Measurements from ENCODE around the gene BIRC7.
A peak's percentile ranks its signal among the peaks of the same experiment; 100 is the strongest.

Gene BIRC7

GRCh38 chr20:63194797-63195173 lies 40.9 kb upstream of the BIRC7 start:
- peaks cover 13% of the 10 kb centered on the region for H3K36me3 Mint-ChIP-seq
- H3K27me3 Mint-ChIP-seq, result no peaks in the 10 kb centered on the region
- no peaks in the 10 kb centered on the region for H3K9me3 Mint-ChIP-seq
- no peak overlapping the region for H3K27ac Mint-ChIP-seq
- peaks cover 2% of the 10 kb centered on the region for H3K4me1 Mint-ChIP-seq
- DNase-seq (ENCODE audit: low spot score in 2 of 2), result no peak
- H3K4me3 Mint-ChIP-seq, result no peak overlapping the region
- ATAC-seq (ENCODE audit: low read depth), result no peak

- no peak for DNase-seq (ENCODE audit: low spot score in 2 of 2)
- H3K27me3 Mint-ChIP-seq, result no peaks in the 10 kb centered on the region
- no peak for ATAC-seq (ENCODE audit: low read depth)
- no peak overlapping the region for H3K27ac Mint-ChIP-seq
- no peak overlapping the region for H3K4me3 Mint-ChIP-seq
- no peaks in the 10 kb centered on the region for H3K9me3 Mint-ChIP-seq
- peaks cover 5% of the 10 kb centered on the region for H3K4me1 Mint-ChIP-seq
- peaks cover 21% of the 10 kb centered on the region for H3K36me3 Mint-ChIP-seq
These were observed 38.8 kb upstream of the BIRC7 start for GRCh38 chr20:63196768-63197470.

GRCh38 chr20:63198606-63199005 lies 37.1 kb upstream of the BIRC7 start:
- DNase-seq (ENCODE audit: low spot score in 2 of 2) (no peak), ATAC-seq (ENCODE audit: low read depth) (no peak)
- Mint-ChIP-seq H3K4me1 (peaks cover 5% of the 10 kb centered on the region), H3K27ac (no peak overlapping the region), H3K9me3 (no peaks in the 10 kb centered on the region), H3K4me3 (no peak overlapping the region), H3K36me3 (peaks cover 21% of the 10 kb centered on the region), H3K27me3 (no peaks in the 10 kb centered on the region)

- H3K4me1 Mint-ChIP-seq, result peaks cover 7% of the 10 kb centered on the region
These were observed 33.7 kb upstream of the BIRC7 start for GRCh38 chr20:63202021-63202420.

DNA sequence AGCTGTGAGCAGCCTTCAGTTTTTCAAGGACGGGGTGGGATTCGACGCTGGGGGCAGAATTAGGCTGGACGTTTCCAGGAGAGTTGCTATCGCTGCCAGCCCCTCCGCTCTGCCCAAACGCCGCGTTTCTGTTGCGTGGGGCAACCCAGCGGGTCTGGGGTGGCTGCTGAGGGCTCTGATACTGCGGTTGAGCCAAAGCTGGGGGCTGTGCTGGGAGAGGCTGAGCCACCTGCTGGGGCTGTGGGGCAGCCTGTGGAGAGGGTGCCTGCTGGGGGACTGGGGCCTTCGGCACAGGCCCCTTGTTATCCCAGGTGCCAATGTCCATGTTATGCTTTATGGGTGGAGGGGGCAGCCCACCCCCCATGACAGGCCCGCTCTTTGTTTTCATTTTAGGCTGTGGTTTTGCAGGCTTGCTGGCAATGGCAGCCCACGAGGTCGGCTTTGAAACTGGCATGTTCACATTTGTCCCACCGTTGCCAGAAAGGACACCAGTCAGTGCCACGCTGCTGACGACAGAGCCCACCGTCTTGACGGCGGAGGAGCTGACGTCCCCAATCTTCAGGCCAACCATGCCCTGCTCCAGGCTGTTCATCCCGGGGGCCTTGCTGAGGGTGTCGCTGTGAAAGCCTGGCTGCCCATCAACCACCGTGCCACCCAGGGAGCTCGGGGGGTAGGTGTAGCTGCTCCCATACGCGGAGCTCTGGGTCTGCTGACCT lies 32.7 kb upstream of the BIRC7 start:
- Mint-ChIP-seq H3K27ac (no peak overlapping the region), H3K36me3 (peaks cover 16% of the 10 kb centered on the region), H3K27me3 (no peaks in the 10 kb centered on the region), H3K9me3 (no peaks in the 10 kb centered on the region), H3K4me3 (no peak overlapping the region), H3K4me1 (peaks cover 8% of the 10 kb centered on the region)
- no peak for DNase-seq (ENCODE audit: low spot score in 2 of 2)
- no peak for ATAC-seq (ENCODE audit: low read depth)

More at GRCh38 chr20:63202021-63202420, 33.7 kb upstream of the BIRC7 start:
- H3K9me3 Mint-ChIP-seq, result no peaks in the 10 kb centered on the region
- peaks cover 13% of the 10 kb centered on the region for H3K36me3 Mint-ChIP-seq
- ATAC-seq (ENCODE audit: low read depth) (no peak), DNase-seq (ENCODE audit: low spot score in 2 of 2) (no peak)
- H3K27me3 Mint-ChIP-seq, result no peaks in the 10 kb centered on the region
- H3K4me3 Mint-ChIP-seq, result no peak overlapping the region
- no peak overlapping the region for H3K27ac Mint-ChIP-seq

- Mint-ChIP-seq H3K4me3 (no peak overlapping the region), H3K9me3 (no peaks in the 10 kb centered on the region), H3K4me1 (peaks cover 10% of the 10 kb centered on the region), H3K36me3 (peaks cover 17% of the 10 kb centered on the region), H3K27ac (no peak overlapping the region), H3K27me3 (no peaks in the 10 kb centered on the region)
- DNase-seq (ENCODE audit: low spot score in 2 of 2) (no peak), ATAC-seq (ENCODE audit: low read depth) (no peak)
These were observed 31.3 kb upstream of the BIRC7 start for GRCh38 chr20:63204362-63204761.

DNA sequence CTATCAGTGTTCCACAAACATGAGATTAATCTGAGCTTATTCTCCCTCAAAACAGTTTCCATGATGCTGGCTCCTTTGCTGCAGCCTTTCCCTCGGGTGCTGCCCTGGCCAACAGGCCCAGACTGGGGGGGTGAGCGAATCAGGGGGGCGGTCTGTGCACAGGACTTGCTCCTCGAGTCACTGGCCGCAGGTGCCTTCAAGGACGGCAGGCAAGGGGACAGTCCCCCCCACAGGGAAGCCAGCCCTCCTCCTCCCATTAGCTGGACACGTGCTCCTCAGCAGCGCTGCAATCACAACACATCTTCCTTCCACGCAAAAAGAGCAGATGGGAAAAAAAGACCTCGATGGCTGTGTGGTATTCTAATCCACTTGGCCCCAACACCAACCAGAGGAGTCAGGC lies 29.8 kb upstream of the BIRC7 start:
- Mint-ChIP-seq H3K36me3 (peaks cover 23% of the 10 kb centered on the region), H3K4me3 (no peak overlapping the region), H3K27ac (no peak overlapping the region), H3K27me3 (no peaks in the 10 kb centered on the region), H3K9me3 (no peaks in the 10 kb centered on the region), H3K4me1 (peaks cover 16% of the 10 kb centered on the region)
- DNase-seq (ENCODE audit: low spot score in 2 of 2) (no peak), ATAC-seq (ENCODE audit: low read depth) (no peak)

DNA sequence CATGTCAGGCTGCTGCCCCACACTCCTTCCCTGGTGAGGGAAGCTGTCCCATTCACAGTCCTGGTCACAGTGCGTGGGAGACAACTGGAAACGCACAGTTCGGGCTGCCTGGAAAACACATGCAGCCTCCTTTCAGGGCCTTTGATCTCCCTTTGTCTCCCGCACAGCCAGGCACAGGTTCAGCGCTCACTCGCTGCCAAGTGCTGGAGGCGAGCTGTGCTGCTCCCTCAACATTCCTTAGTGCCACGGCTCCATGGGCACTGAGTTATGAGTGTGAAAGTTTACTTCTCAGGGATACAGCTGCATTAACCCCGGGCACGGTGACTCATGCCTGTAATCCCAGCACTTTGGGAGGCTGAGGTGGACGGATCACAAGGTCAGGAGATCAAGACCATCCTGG lies 28.8 kb upstream of the BIRC7 start:
- H3K27ac Mint-ChIP-seq, result no peak overlapping the region
- ATAC-seq (ENCODE audit: low read depth), result no peak
- peaks cover 18% of the 10 kb centered on the region for H3K36me3 Mint-ChIP-seq
- H3K4me3 Mint-ChIP-seq, result no peak overlapping the region
- peaks cover 16% of the 10 kb centered on the region for H3K4me1 Mint-ChIP-seq
- H3K27me3 Mint-ChIP-seq, result no peaks in the 10 kb centered on the region
- no peak for DNase-seq (ENCODE audit: low spot score in 2 of 2)
- H3K9me3 Mint-ChIP-seq, result no peaks in the 10 kb centered on the region

DNA sequence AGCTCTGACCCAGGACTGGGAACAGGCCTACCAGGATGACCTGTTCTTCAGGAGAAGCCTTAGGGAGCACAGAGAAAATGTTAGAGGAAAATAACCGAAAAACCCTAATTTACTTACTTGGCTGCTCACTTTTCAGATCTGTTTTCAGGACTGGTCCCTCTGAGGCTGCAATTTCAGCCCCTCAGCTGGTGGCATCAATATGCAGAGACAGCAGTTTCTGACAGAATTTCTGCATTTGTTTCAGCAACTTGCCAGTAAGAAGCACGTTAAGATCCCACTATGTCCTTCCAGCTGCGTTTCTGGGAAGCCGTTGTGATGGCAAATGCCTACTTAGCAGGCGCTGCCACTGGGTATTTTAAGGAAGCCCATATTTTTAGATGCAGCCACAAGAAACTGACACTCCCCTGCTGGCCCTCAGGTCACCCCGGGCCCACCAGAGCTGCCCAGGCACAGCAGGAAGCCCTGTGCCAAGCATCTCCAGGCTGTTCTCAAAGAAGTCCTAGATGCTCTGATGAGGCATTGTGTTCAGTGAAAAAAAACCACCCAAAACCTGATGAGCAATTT lies 27.3 kb upstream of the BIRC7 start:
- Mint-ChIP-seq H3K4me3 (no peak overlapping the region), H3K36me3 (peaks cover 20% of the 10 kb centered on the region), H3K27me3 (no peaks in the 10 kb centered on the region), H3K4me1 (peaks cover 27% of the 10 kb centered on the region), H3K27ac (no peak overlapping the region), H3K9me3 (no peaks in the 10 kb centered on the region)
- DNase-seq (ENCODE audit: low spot score in 2 of 2), result no peak
- ATAC-seq (ENCODE audit: low read depth), result no peak

GRCh38 chr20:63210011-63210605 lies 25.6 kb upstream of the BIRC7 start:
- peaks cover 25% of the 10 kb centered on the region for H3K36me3 Mint-ChIP-seq
- no peak overlapping the region for H3K27ac Mint-ChIP-seq
- H3K4me3 Mint-ChIP-seq, result no peak overlapping the region
- DNase-seq (ENCODE audit: low spot score in 2 of 2), result no peak
- peaks cover 39% of the 10 kb centered on the region for H3K4me1 Mint-ChIP-seq
- no peaks in the 10 kb centered on the region for H3K27me3 Mint-ChIP-seq
- H3K9me3 Mint-ChIP-seq, result no peaks in the 10 kb centered on the region
- ATAC-seq (ENCODE audit: low read depth), result no peak

- no peak for ATAC-seq (ENCODE audit: low read depth)
- H3K36me3 Mint-ChIP-seq, result peaks cover 19% of the 10 kb centered on the region
- DNase-seq (ENCODE audit: low spot score in 2 of 2), result no peak
- no peak overlapping the region for H3K27ac Mint-ChIP-seq
- no peak overlapping the region for H3K4me3 Mint-ChIP-seq
- no peaks in the 10 kb centered on the region for H3K9me3 Mint-ChIP-seq
- H3K4me1 Mint-ChIP-seq, result peaks cover 44% of the 10 kb centered on the region
- H3K27me3 Mint-ChIP-seq, result no peaks in the 10 kb centered on the region
These were observed 23.3 kb upstream of the BIRC7 start for GRCh38 chr20:63212393-63212730.

DNA sequence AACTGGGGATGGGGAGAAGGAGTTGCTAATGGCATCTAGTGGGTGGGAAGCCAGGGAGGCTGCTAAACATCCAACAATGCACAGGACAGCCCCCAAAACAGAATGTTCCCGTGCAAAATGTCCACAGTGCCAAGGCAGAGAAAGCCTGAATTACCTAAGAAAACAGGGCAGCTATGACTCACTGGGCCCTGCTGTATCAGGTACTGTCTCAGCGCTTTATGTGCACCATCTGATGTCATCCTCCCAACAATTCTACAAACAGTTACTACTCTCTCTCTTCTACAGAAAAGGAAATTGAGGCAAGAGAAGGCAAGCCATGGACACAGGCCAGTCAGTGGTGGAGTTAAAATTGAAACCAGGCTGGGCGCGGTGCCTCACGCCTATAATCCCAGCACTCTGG lies 22.9 kb upstream of the BIRC7 start:
- Mint-ChIP-seq H3K4me3 (no peak overlapping the region), H3K27ac (no peak overlapping the region)

DNA sequence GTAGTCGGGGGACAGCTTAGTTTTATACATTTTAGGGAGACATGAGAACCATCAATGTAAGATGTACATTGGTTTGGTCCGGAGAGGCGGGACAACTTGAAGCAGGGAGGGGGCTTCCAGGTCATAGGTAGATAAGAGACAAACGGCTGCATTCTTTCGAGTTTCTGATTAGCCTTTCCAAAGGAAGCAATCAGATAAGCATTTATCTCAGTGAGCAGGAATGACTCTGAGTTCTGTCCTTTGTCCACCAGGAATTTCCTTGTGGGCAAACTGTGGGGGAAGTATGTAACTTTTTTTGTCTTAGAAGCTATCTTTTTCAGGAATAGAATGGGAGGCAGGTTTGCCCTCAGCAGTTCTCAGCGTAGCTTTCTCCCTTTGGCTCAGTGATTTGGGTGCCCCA lies 21.2 kb upstream of the BIRC7 start:
- peak overlapping the region; percentile 81 for H3K4me3 Mint-ChIP-seq
- H3K27me3 Mint-ChIP-seq, result no peaks in the 10 kb centered on the region
- H3K4me1 Mint-ChIP-seq, result peaks cover 40% of the 10 kb centered on the region
- DNase-seq (ENCODE audit: low spot score in 2 of 2) (no peak), ATAC-seq (ENCODE audit: low read depth) (no peak)
- H3K27ac Mint-ChIP-seq, result peak overlapping the region; percentile 75
- no peaks in the 10 kb centered on the region for H3K9me3 Mint-ChIP-seq
- H3K36me3 Mint-ChIP-seq, result peaks cover 14% of the 10 kb centered on the region

More for the DNA sequence above, 22.9 kb upstream of the BIRC7 start:
- Mint-ChIP-seq H3K4me1 (peaks cover 44% of the 10 kb centered on the region), H3K36me3 (peaks cover 18% of the 10 kb centered on the region), H3K27me3 (no peaks in the 10 kb centered on the region), H3K9me3 (no peaks in the 10 kb centered on the region)
- ATAC-seq (ENCODE audit: low read depth) (no peak), DNase-seq (ENCODE audit: low spot score in 2 of 2) (no peak)

All from memory B cell (primary cell).